PC-9 (cell line): ENCODE measurements around the gene FRMD8. TPM values are rescaled to one million over a fixed set of nuclear protein-coding genes. Genes with fewer than 3 reads are reported as not detected.
A peak's percentile ranks its signal among the peaks of the same experiment; 100 is the strongest.

ENCODE experiments used
- BruUV-seq: library from RNA; stranded (reverse); fragments of 400-500 nt; replicated peaks from 2 replicates; lab custom pipeline; 2021; lab: Mats Ljungman, UMichigan
- CTCF ChIA-PET: fragments of 300-600 bp; sonication (Branson Sonifier 250); formaldehyde crosslinking; loops from one replicate; lab custom pipeline; 2022; ENCODE audit warnings: antibody characterized with exemption; lab: Charles Lee
- POLR2A ChIA-PET: fragments of 300-600 bp; sonication (Branson Sonifier 250); formaldehyde crosslinking; loops from one replicate; lab custom pipeline; 2022; ENCODE audit warnings: antibody characterized with exemption; ENCODE audit not compliant: unreplicated experiment; lab: Charles Lee
- DNase-seq, 2 experiments: peaks; one replicate each; pipeline versions ENCODE4 v3.0.0 to v3.0.0-alpha.2; 2015 to 2022; ENCODE audit warnings: mixed read lengths in 1 of 2
- H2AFZ ChIP-seq: fragments of 200-600 bp; sonication (generic); 2 replicates; pipeline ENCODE4 v1.8.1; 2017; ENCODE audit warnings: antibody characterized with exemption
- H3F3A ChIP-seq: fragments of 200-600 bp; sonication (generic); 2 replicates; pipeline ENCODE4 v1.8.1; 2017; ENCODE audit warnings: antibody characterized with exemption, mild to moderate bottlenecking, low read depth; ENCODE audit not compliant: insufficient read depth
- H3K27ac ChIP-seq: fragments of 200-600 bp; sonication (generic); 2 replicates; pipeline ENCODE4 v1.6.1; 2016; ENCODE audit warnings: mixed run types
- H3K27me3 ChIP-seq: fragments of 200-600 bp; sonication (generic); 2 replicates; pipeline ENCODE4 v1.6.1; 2016; ENCODE audit warnings: low read depth, mixed run types; ENCODE audit not compliant: insufficient read depth
- H3K36me3 ChIP-seq: fragments of 200-600 bp; sonication (generic); 2 replicates; pipeline ENCODE4 v1.6.1; 2016; ENCODE audit warnings: low read depth, mixed run types
- H3K4me1 ChIP-seq: fragments of 200-600 bp; sonication (generic); replicated peaks from 2 replicates; pipeline ENCODE4 v1.6.1; 2016; ENCODE audit warnings: mixed run types; ENCODE audit not compliant: insufficient read depth
- H3K4me2 ChIP-seq: fragments of 200-600 bp; sonication (generic); 2 replicates; pipeline ENCODE4 v1.6.1; 2017; ENCODE audit warnings: mixed run types
- H3K4me3 ChIP-seq: fragments of 200-600 bp; sonication (generic); 2 replicates; pipeline ENCODE4 v1.6.1; 2016; ENCODE audit warnings: mixed run types
- H3K79me2 ChIP-seq: fragments of 200-600 bp; sonication (generic); 2 replicates; pipeline ENCODE4 v1.6.1; 2017; ENCODE audit warnings: low read depth, mixed run types
- H3K9me2 ChIP-seq: fragments of 200-600 bp; sonication (generic); 2 replicates; pipeline ENCODE4 v1.8.1; 2017; ENCODE audit warnings: mild to moderate bottlenecking; ENCODE audit not compliant: insufficient read depth
- H3K9me3 ChIP-seq: fragments of 200-600 bp; sonication (generic); 2 replicates; pipeline ENCODE4 v1.8.1; 2016; ENCODE audit warnings: low read depth; ENCODE audit not compliant: insufficient read depth
- H4K20me1 ChIP-seq: fragments of 200-600 bp; sonication (generic); 2 replicates; pipeline ENCODE4 v1.8.1; 2017; ENCODE audit not compliant: insufficient read depth
- EZH2 ChIP-seq: fragments of 200-600 bp; sonication (generic); IDR thresholded peaks from 2 replicates; pipeline ENCODE4 v1.8.0; 2017; ENCODE audit warnings: antibody characterized with exemption, low read depth
- intact Hi-C: fragments of 100-400 bp; cut with micrococcal nuclease; formaldehyde crosslinking; loops from one replicate; pipeline ENCODE4 v1.10.0; 2022; ENCODE audit not compliant: unreplicated experiment
- total RNA-seq: library from RNA; stranded (reverse); gene quantifications from 2 replicates; pipeline ENCODE4 v1.2.3, GENCODE V29; 2021
- TF ChIP-seq, protein P1 (sequence below): fragments of 200-600 bp; sonication (generic); conservative IDR thresholded peaks from 2 replicates; pipeline ENCODE4 v1.6.1; 2017; ENCODE audit warnings: mixed run types, antibody characterized with exemption, mild to moderate bottlenecking, moderate library complexity

Gene FRMD8
- total RNA-seq, 1 experiment from 2014 or later, result 32.4 TPM

- no peak overlapping the region for H2AFZ ChIP-seq
- TF ChIP-seq, protein P1, sequence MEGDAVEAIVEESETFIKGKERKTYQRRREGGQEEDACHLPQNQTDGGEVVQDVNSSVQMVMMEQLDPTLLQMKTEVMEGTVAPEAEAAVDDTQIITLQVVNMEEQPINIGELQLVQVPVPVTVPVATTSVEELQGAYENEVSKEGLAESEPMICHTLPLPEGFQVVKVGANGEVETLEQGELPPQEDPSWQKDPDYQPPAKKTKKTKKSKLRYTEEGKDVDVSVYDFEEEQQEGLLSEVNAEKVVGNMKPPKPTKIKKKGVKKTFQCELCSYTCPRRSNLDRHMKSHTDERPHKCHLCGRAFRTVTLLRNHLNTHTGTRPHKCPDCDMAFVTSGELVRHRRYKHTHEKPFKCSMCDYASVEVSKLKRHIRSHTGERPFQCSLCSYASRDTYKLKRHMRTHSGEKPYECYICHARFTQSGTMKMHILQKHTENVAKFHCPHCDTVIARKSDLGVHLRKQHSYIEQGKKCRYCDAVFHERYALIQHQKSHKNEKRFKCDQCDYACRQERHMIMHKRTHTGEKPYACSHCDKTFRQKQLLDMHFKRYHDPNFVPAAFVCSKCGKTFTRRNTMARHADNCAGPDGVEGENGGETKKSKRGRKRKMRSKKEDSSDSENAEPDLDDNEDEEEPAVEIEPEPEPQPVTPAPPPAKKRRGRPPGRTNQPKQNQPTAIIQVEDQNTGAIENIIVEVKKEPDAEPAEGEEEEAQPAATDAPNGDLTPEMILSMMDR, result no peak
- no peaks in the 10 kb centered on the region for H3K9me3 ChIP-seq
- intact Hi-C loops, result no loop called here
- H3F3A ChIP-seq, result peaks cover 98% of the 10 kb centered on the region
- peak; percentile 22 to 35 for DNase-seq
- peak overlapping the region; percentile 64 for H3K27ac ChIP-seq
- no TSS peak for BruUV-seq
- POLR2A ChIA-PET, result interaction anchor here (0.6 to 0.7 kb wide), 2 partner anchors 18 to 444 kb away, joined by 4 to 6 read pairs; partner anchors contain the start of gene NEAT1
- no peaks in the 10 kb centered on the region for H3K27me3 ChIP-seq
- peaks cover 66% of the 10 kb centered on the region for H3K79me2 ChIP-seq
- H3K4me2 ChIP-seq, result peak overlapping the region; percentile 10; the same call in 1 of the 2 replicates
- H3K36me3 ChIP-seq, result peaks cover 43% of the 10 kb centered on the region
- no peak overlapping the region for H3K4me3 ChIP-seq
- H3K4me1 ChIP-seq, result peaks cover 50% of the 10 kb centered on the region
- H4K20me1 ChIP-seq, result peaks cover 76% of the 10 kb centered on the region
- CTCF ChIA-PET, result no interaction called here
- no peaks in the 10 kb centered on the region for H3K9me2 ChIP-seq
Observed at GRCh38 chr11:65440831-65441499, 54.5 kb downstream of the FRMD8 start.

DNA sequence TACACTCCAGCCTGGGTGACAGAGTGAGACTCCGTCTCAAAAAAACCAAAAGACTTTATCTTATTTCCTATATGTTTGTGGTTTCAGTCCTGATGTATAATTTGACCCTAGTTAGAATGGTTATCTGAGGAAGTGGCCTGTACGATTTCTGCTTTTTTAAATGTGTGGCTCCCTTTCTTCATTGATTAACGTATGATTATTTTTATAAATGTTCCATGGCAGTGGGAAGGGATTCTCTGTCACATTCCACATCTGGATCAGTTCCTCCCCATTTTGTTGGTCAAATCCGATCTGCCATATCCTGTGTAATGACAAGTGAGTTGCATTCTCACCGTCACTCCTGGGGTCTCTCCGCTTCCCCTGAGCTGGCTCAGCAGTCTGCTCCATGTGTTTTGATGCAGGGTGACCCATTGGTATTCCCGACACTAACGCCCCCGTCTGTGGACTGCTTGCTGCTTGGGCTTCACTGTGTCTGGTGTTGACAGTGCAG lies 56.5 kb downstream of the FRMD8 start:
- Histone ChIP-seq H3K4me2 (peak overlapping the region; percentile 49; the same call in 1 of the 2 replicates), H3K9me2 (no peaks in the 10 kb centered on the region), H3K4me1 (peaks cover 50% of the 10 kb centered on the region), H3K79me2 (peaks cover 50% of the 10 kb centered on the region), H4K20me1 (peaks cover 60% of the 10 kb centered on the region), H3K27me3 (no peaks in the 10 kb centered on the region), H2AFZ (no peak overlapping the region), H3K4me3 (no peak overlapping the region), H3K36me3 (peaks cover 28% of the 10 kb centered on the region), H3K27ac (peak overlapping the region; percentile 64), H3F3A (peaks cover 100% of the 10 kb centered on the region), H3K9me3 (no peaks in the 10 kb centered on the region)
- intact Hi-C loops, result loop anchor here (2.0 kb wide), 2 partner anchors 14 to 66 kb away; no protein-coding TSS in a partner anchor
- no TSS peak for BruUV-seq
- no peak for DNase-seq
- ChIA-PET POLR2A (interaction anchor here (0.6 to 0.8 kb wide), 3 partner anchors 16 to 26 kb away, joined by 5 to 13 read pairs (median 6); partner anchors contain the start of gene NEAT1), CTCF (no interaction called here)
- TF ChIP-seq, protein P1, result no peak
- TF ChIP-seq EZH2, result no peak

DNA sequence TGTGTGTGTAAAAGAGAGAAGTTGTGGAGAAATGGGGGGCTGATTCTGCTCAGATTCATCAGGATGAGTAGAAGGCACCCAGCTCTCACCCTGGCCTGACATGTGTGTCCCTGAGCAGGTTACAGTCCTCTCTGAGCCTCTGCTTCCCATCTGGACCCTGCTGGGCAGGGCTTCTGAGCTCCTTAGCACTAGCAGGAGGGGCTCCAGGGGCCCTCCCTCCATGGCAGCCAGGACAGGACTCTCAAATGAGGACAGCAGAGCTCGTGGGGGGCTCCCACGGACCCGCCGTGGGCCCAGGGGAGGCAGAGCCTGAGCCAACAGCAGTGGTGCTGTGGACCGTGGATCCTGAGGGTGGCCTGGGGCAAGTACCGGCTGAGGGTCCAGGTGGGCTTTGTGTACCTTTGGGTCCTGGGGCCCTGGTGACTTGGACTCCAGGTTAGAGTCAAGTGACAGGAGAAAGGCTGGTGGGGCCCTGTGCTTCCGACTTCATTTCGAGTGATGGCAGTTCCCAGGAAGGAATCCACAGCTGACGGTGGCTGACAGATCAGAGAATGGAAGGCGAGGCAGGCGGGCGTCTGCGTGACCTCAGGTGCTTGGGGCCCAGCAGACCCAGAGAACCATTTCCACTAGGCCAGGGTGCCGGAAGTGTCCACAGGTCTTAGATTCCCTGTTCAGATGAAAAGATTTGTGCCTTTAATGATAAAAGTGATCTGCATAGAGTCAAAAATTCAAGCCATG lies 58.0 kb downstream of the FRMD8 start:
- H3K27ac ChIP-seq, result peak overlapping the region; percentile 12; the same call in 1 of the 2 replicates
- H3K79me2 ChIP-seq, result peaks cover 36% of the 10 kb centered on the region
- TF ChIP-seq EZH2, result no peak
- TF ChIP-seq, protein P1, result no peak
- no TSS peak for BruUV-seq
- peaks cover 35% of the 10 kb centered on the region for H3K4me1 ChIP-seq
- H3K4me3 ChIP-seq, result no peak overlapping the region
- no peaks in the 10 kb centered on the region for H3K9me2 ChIP-seq
- H3K9me3 ChIP-seq, result no peaks in the 10 kb centered on the region
- peak in 1 of 2 experiments; percentile 29 for DNase-seq
- H3K36me3 ChIP-seq, result peaks cover 16% of the 10 kb centered on the region
- POLR2A ChIA-PET, result interaction anchor here (0.5 kb wide), 1 partner anchor 63 kb away, joined by 4 read pairs; no protein-coding TSS in a partner anchor
- no peaks in the 10 kb centered on the region for H3K27me3 ChIP-seq
- H3F3A ChIP-seq, result peaks cover 91% of the 10 kb centered on the region
- no peak overlapping the region for H3K4me2 ChIP-seq
- no peak overlapping the region for H2AFZ ChIP-seq
- intact Hi-C loops, result no loop called here
- CTCF ChIA-PET, result no interaction called here
- H4K20me1 ChIP-seq, result peaks cover 46% of the 10 kb centered on the region
